Esophagus squamous epithelium (tissue), 5 donors: Measurements from ENCODE around the gene MRGPRF. TPM values are rescaled to one million over a fixed set of nuclear protein-coding genes. Genes with fewer than 3 reads are reported as not detected.

Experiments
- DNase-seq: peaks from one replicate; lab custom pipeline; 2025; lab: John Stamatoyannopoulos, UW
- H3K27ac ChIP-seq, 4 donors: fragments of 200-600 bp; sonication (generic); one replicate each; pipeline ENCODE4 v1.5.1; 2016 to 2019; ENCODE audit warnings: mild to moderate bottlenecking in 1 of 4
- H3K27me3 ChIP-seq, 4 donors: fragments of 200-600 bp; sonication (generic); 1 replicate in 3 of 4; 2 replicates in 1 of 4; pipeline versions ENCODE4 v1.5.1 to v1.6.0; 2017 to 2021; ENCODE audit warnings: antibody characterized with exemption in 1 of 4
- H3K36me3 ChIP-seq, 3 donors: fragments of 200-600 bp; sonication (generic); one replicate each; pipeline ENCODE4 v1.5.1; 2016 to 2019
- H3K4me1 ChIP-seq, 3 donors: fragments of 200-600 bp; sonication (generic); one replicate each; pipeline ENCODE4 v1.5.1; 2017 to 2019
- H3K4me3 ChIP-seq, 4 donors: fragments of 200-600 bp; sonication (generic); 1 replicate in 3 of 4; 2 replicates in 1 of 4; pipeline ENCODE4 v1.5.1; 2016 to 2019; ENCODE audit warnings: mild to moderate bottlenecking in 2 of 4, moderate library complexity in 1 of 4
- H3K9me3 ChIP-seq, 3 donors: fragments of 200-600 bp; sonication (generic); one replicate each; pipeline ENCODE4 v1.5.1; 2016 to 2019
- POLR2A ChIP-seq, 4 donors: fragments of 450-650 bp; IDR thresholded peaks; one replicate each; pipeline ENCODE4 v1.6.1; 2017; ENCODE audit warnings: antibody characterized with exemption in 4 of 4, mild to moderate bottlenecking in 4 of 4, moderate library complexity in 3 of 4
- WGBS, 2 donors: methylation state at CpG; one replicate each; pipeline ENCODE4 v1.1.5; 2018; 5-methylcytosine and 5-hydroxymethylcytosine counted together
- intact Hi-C: fragments of 100-400 bp; cut with DNase I; formaldehyde crosslinking; loops from one replicate; pipeline ENCODE4 v1.15.0; 2022
- total RNA-seq, 4 donors: library from RNA; depleted of rRNA; stranded (reverse); fragments of >200 nt; gene quantifications; one replicate each; pipeline ENCODE4 v1.1.0, GENCODE V29; 2016
- TF ChIP-seq, protein P1 (sequence below), 6 experiments: fragments of 450-650 bp in 4 of 6; fragments of 200-600 bp in 2 of 6; sonication (generic) in 2 of 6; IDR thresholded peaks; one replicate each; pipeline ENCODE4 v1.5.1; 2016 to 2019; ENCODE audit warnings: antibody characterized with exemption in 6 of 6, mild to moderate bottlenecking in 4 of 6, moderate library complexity in 4 of 6
- donor health status: DM: yes; HTN: yes; CAD: no.

The MRGPRF gene
- total RNA-seq, 4 donors from 2014 or later = 1.3 to 14.3 (median 6.1) TPM

DNA sequence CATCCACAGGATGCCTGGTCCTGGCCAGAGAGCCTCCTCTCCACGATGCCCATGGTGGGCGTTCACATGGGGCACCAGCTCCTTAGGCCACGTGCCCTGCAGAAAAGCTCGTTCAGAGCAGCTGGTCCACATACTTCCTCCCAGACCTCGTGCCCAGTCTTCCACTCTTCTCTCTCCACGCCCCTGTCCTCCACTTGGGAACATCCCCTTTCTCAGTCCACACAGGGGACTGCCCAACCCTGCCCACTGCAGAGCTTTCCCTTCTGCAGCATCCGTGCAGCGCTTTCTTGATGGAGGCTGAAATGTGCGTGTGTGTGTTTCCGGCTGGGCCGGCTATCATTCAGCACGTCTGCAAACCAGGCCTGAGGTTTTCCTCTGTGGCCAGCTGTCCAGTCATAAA is 46.9 kb upstream of the MRGPRF start:
- Histone ChIP-seq H3K27ac (no peak overlapping the region), H3K9me3 (no peaks in the 10 kb centered on the region), H3K27me3 (no peaks in the 10 kb centered on the region), H3K36me3 (peaks cover 19 to 95% (median 22%) of the 10 kb centered on the region in 3 donors), H3K4me3 (no peak overlapping the region), H3K4me1 (peaks cover 0 to 21% (median 5%) of the 10 kb centered on the region in 3 donors)
- TF ChIP-seq POLR2A (IDR thresholded peaks at IDR 0.05) = no peak
- TF ChIP-seq, protein P1, sequence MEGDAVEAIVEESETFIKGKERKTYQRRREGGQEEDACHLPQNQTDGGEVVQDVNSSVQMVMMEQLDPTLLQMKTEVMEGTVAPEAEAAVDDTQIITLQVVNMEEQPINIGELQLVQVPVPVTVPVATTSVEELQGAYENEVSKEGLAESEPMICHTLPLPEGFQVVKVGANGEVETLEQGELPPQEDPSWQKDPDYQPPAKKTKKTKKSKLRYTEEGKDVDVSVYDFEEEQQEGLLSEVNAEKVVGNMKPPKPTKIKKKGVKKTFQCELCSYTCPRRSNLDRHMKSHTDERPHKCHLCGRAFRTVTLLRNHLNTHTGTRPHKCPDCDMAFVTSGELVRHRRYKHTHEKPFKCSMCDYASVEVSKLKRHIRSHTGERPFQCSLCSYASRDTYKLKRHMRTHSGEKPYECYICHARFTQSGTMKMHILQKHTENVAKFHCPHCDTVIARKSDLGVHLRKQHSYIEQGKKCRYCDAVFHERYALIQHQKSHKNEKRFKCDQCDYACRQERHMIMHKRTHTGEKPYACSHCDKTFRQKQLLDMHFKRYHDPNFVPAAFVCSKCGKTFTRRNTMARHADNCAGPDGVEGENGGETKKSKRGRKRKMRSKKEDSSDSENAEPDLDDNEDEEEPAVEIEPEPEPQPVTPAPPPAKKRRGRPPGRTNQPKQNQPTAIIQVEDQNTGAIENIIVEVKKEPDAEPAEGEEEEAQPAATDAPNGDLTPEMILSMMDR (IDR thresholded peaks at IDR 0.05) = no peak
- 65 to 91% methylated on average over 4 to 12 of the region's 12 CpGs for WGBS, 2 donors
- DNase-seq = no peak
- intact Hi-C loops = no loop called here

DNA sequence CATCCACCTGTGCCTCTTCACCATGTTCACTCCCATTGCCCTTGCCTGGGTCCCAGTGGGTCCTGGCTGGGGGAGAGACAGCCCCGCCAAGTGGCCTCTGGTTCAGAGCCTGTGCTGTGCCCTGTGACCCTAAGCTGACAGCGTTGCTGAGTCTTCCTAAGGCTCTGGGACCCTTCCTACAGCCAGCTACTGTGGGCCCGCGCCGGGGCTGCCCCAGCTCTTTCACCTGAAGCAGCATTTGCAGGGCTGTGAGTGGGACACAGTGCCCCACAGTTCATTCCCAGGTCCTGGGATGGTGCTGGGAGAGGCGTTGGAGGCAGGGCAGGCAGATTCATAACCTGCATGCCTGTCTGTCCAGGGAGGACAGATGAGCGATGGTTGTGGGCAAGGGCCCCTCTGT is 46.4 kb upstream of the MRGPRF start:
- Histone ChIP-seq H3K27me3 (no peaks in the 10 kb centered on the region), H3K27ac (no peak overlapping the region), H3K9me3 (no peaks in the 10 kb centered on the region), H3K36me3 (peaks cover 19 to 96% (median 26%) of the 10 kb centered on the region in 3 donors), H3K4me3 (no peak overlapping the region), H3K4me1 (peaks cover 0 to 17% (median 5%) of the 10 kb centered on the region in 3 donors)
- TF ChIP-seq, protein P1 (IDR thresholded peaks at IDR 0.05) = no peak
- TF ChIP-seq POLR2A (IDR thresholded peaks at IDR 0.05) = no peak
- 100% methylated on average over 2 of the region's 7 CpGs; no CpG with 5 or more reads in 1 of the 2 donors for WGBS, 2 donors
- no peak for DNase-seq
- intact Hi-C loops = no loop called here

DNA sequence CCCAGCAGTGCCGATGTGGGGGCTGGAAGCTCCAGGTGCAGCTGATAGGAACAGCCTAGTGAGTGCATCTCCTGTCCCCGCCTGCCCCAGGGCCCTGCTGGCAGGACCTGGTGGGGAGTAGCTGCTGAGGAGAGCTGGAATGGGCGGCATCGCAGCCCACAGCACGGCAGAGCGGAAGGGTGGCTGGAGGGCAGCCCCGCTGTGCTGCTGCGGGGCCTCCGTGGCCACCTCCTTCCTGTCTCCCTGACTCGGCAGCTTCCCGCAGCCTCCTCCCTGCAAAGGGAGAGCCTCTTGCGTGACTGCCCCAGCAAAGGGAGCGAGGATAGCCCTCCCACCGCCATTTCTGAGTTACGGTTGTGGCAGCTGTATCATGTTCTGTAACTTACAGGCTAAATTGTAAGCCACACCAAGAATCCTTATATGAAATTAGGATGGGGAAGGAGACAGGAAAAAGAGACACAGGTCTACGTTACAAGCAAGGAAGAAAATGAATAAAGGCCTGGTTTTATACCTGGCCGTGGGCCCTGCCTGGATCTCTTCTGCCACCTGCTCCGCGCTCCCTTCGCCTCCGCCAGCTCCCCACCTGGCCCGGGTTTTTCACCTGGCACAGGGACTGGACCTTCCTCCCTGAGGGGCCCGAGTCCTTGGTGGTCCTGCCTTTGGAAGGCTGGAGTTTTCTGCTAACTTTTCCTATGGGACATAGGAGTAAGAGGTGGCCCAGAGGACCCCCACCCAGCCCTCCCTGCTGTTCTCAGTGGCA is 45.6 kb upstream of the MRGPRF start:
- WGBS, 2 donors = 83 to 95% methylated on average over 9 of the region's 23 CpGs
- H3K4me1 ChIP-seq = peaks cover 0 to 18% (median 5%) of the 10 kb centered on the region in 3 donors
- intact Hi-C loops = no loop called here
- DNase-seq = no peak
- TF ChIP-seq, protein P1 (IDR thresholded peaks at IDR 0.05) = no peak
- TF ChIP-seq POLR2A (IDR thresholded peaks at IDR 0.05) = no peak
- H3K27me3 ChIP-seq = no peaks in the 10 kb centered on the region
- peaks cover 19 to 96% (median 31%) of the 10 kb centered on the region in 3 donors for H3K36me3 ChIP-seq
- no peak overlapping the region for H3K27ac ChIP-seq
- no peak overlapping the region for H3K4me3 ChIP-seq
- no peaks in the 10 kb centered on the region for H3K9me3 ChIP-seq

DNA sequence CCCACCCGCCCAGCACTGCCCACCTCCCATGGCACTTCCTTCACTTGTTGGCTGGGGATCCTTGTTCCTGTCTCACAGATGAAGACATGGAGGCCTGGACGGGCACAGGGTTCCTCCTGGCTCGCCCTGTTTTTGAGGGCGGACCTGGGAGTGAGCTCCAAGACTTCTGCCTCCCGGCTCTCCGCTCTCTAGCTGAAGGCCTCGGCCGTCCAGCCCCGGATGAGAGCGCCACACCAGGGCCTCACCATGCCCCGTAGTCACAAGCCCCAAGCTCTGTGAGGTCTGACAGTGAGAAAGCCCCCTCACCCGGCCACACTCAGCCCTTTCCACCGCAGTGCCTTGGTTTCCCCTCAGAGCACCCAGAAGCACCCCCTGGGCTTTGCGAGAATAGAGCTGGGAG is 44.8 kb upstream of the MRGPRF start:
- no peak for DNase-seq
- Histone ChIP-seq H3K9me3 (no peaks in the 10 kb centered on the region), H3K4me1 (peaks cover 0 to 26% (median 13%) of the 10 kb centered on the region in 3 donors), H3K4me3 (no peak overlapping the region), H3K36me3 (peaks cover 10 to 88% (median 22%) of the 10 kb centered on the region in 3 donors), H3K27me3 (no peaks in the 10 kb centered on the region), H3K27ac (no peak overlapping the region)
- 100% methylated on average over 2 of the region's 14 CpGs; no CpG with 5 or more reads in 1 of the 2 donors for WGBS, 2 donors
- intact Hi-C loops = no loop called here
- no peak for TF ChIP-seq POLR2A (IDR thresholded peaks at IDR 0.05)
- TF ChIP-seq, protein P1 (IDR thresholded peaks at IDR 0.05) = no peak

DNA sequence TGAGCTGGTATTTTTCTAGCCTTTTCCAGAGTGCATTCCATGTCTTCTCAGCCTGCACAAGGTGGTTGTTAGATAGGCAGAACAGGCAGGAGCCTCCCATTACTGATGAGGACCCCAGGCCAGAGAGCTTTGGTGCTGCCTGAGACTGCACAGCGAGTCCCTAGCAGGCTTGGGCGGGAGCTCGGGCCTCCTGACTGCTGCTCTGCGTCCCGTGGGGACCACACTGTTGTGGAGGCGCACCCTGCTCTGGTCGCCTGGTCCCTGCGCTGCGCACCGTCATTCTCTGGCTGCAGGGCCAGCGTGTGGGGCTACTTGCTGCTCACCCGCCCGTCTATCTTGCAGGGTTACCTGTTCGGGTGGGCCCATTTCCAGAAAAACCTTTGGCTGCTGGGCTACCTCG is 44.2 kb upstream of the MRGPRF start:
- no peaks in the 10 kb centered on the region for H3K9me3 ChIP-seq
- DNase-seq = no peak
- intact Hi-C loops = no loop called here
- no peaks in the 10 kb centered on the region for H3K27me3 ChIP-seq
- H3K4me3 ChIP-seq = no peak overlapping the region
- H3K4me1 ChIP-seq = peaks cover 0 to 32% (median 19%) of the 10 kb centered on the region in 3 donors
- no peak overlapping the region for H3K27ac ChIP-seq
- 92% methylated on average over 14 of the region's 15 CpGs; no CpG with 5 or more reads in 1 of the 2 donors for WGBS, 2 donors
- TF ChIP-seq, protein P1 (IDR thresholded peaks at IDR 0.05) = no peak
- TF ChIP-seq POLR2A (IDR thresholded peaks at IDR 0.05) = no peak
- H3K36me3 ChIP-seq = peaks cover 6 to 82% (median 20%) of the 10 kb centered on the region in 3 donors
